ENCODE results near the gene LPCAT1.

LPCAT1 gene

GRCh38 chr5:1549475-1550030, 25.8 kb upstream of the LPCAT1 start:
- no peaks in the 10 kb centered on the region for H4K20me1 ChIP-seq (ENCODE audit: insufficient read depth, low read length, poor library complexity, severe bottlenecking)
- H2AFZ ChIP-seq (ENCODE audit: low read length), result no peak overlapping the region
- no peaks in the 10 kb centered on the region for H3K36me3 ChIP-seq (ENCODE audit: insufficient read depth, low read length)
- no peaks in the 10 kb centered on the region for H3K79me2 ChIP-seq (ENCODE audit: insufficient read depth, low read length)
- TF ChIP-seq EZH2phosphoT487 (IDR thresholded peaks at IDR 0.05; ENCODE audit: borderline replicate concordance), result no peak
- TF ChIP-seq, protein P1, sequence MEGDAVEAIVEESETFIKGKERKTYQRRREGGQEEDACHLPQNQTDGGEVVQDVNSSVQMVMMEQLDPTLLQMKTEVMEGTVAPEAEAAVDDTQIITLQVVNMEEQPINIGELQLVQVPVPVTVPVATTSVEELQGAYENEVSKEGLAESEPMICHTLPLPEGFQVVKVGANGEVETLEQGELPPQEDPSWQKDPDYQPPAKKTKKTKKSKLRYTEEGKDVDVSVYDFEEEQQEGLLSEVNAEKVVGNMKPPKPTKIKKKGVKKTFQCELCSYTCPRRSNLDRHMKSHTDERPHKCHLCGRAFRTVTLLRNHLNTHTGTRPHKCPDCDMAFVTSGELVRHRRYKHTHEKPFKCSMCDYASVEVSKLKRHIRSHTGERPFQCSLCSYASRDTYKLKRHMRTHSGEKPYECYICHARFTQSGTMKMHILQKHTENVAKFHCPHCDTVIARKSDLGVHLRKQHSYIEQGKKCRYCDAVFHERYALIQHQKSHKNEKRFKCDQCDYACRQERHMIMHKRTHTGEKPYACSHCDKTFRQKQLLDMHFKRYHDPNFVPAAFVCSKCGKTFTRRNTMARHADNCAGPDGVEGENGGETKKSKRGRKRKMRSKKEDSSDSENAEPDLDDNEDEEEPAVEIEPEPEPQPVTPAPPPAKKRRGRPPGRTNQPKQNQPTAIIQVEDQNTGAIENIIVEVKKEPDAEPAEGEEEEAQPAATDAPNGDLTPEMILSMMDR (conservative IDR thresholded peaks at IDR 0.05; ENCODE audit: low read length), result no peak
- H3K9me2 ChIP-seq (replicated peaks; ENCODE audit: low read depth, low read length), result no peaks in the 10 kb centered on the region
- no peaks in the 10 kb centered on the region for H3K9me3 ChIP-seq (ENCODE audit: insufficient read depth, low read depth, low read length)
- H3K27me3 ChIP-seq (ENCODE audit: insufficient read depth, low read length, poor library complexity, severe bottlenecking), result no peaks in the 10 kb centered on the region
- H3F3A ChIP-seq (ENCODE audit: low read depth), result no peaks in the 10 kb centered on the region
- H3K4me3 ChIP-seq (ENCODE audit: low read length, poor library complexity, severe bottlenecking), result no peak overlapping the region
- no peak overlapping the region for H3K9ac ChIP-seq (ENCODE audit: low read depth, low read length, poor library complexity, severe bottlenecking)
- no peak overlapping the region for H3K4me2 ChIP-seq (ENCODE audit: low read depth, low read length, poor library complexity, severe bottlenecking)
- H3K4me1 ChIP-seq (ENCODE audit: insufficient read depth, low read length, poor library complexity, severe bottlenecking), result peaks cover 8% of the 10 kb centered on the region

DNA sequence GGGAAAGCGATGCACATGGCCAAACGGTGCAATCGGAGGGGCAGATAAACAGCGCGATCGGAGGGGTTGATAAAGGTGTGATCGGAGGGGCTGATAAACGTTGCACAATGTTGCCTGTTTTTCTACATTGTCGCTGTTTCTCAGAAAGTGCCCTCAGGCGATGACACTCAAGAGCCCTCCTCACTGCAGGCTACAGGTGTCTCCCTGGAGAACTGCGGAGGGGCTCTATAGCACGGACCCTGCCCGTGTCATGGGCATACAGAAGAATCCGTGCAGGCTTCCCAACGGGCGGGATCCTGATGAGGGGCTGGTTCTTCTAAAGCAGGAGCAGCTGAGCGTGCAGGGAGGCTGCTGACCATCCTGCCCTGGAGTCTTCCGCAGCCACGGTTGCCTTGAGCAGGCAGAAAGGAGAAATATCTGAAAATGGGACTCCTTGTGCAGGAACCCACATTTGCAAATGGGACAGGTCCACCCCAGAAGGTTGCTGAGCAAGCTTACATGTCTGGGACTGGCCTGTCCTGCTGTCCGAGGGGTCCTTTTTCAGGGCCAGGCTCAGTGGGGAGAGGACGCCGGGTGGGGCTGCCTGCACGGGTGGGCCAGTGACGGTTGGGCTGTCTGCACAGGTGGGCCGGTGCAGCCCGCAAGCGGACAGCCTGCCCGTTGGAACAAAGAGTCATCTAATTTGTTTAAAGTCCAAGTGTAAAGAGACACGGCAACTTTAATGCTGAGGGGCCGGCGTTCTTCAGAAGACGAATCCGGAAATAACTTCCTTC, 25.1 kb upstream of the LPCAT1 start:
- Histone ChIP-seq H3K4me1 (ENCODE audit: insufficient read depth, low read length, poor library complexity, severe bottlenecking) (peaks cover 8% of the 10 kb centered on the region), H3K9ac (ENCODE audit: low read depth, low read length, poor library complexity, severe bottlenecking) (no peak overlapping the region), H4K20me1 (ENCODE audit: insufficient read depth, low read length, poor library complexity, severe bottlenecking) (no peaks in the 10 kb centered on the region), H3K9me2 (replicated peaks; ENCODE audit: low read depth, low read length) (no peaks in the 10 kb centered on the region), H3K79me2 (ENCODE audit: insufficient read depth, low read length) (no peaks in the 10 kb centered on the region), H3K27me3 (ENCODE audit: insufficient read depth, low read length, poor library complexity, severe bottlenecking) (no peaks in the 10 kb centered on the region), H3K9me3 (ENCODE audit: insufficient read depth, low read depth, low read length) (no peaks in the 10 kb centered on the region), H3K4me2 (ENCODE audit: low read depth, low read length, poor library complexity, severe bottlenecking) (no peak overlapping the region), H3K4me3 (ENCODE audit: low read length, poor library complexity, severe bottlenecking) (no peak overlapping the region), H3F3A (ENCODE audit: low read depth) (no peaks in the 10 kb centered on the region), H3K36me3 (ENCODE audit: insufficient read depth, low read length) (no peaks in the 10 kb centered on the region), H2AFZ (ENCODE audit: low read length) (no peak overlapping the region)
- TF ChIP-seq, protein P1 (conservative IDR thresholded peaks at IDR 0.05; ENCODE audit: low read length), result no peak
- TF ChIP-seq EZH2phosphoT487 (IDR thresholded peaks at IDR 0.05; ENCODE audit: borderline replicate concordance), result no peak

GRCh38 chr5:1547655-1548054, 23.9 kb upstream of the LPCAT1 start:
- Histone ChIP-seq H3K27me3 (ENCODE audit: insufficient read depth, low read length, poor library complexity, severe bottlenecking) (no peaks in the 10 kb centered on the region), H3F3A (ENCODE audit: low read depth) (no peaks in the 10 kb centered on the region)

More at GRCh38 chr5:1547655-1548054, 23.9 kb upstream of the LPCAT1 start:
- Histone ChIP-seq H3K4me1 (ENCODE audit: insufficient read depth, low read length, poor library complexity, severe bottlenecking) (peaks cover 8% of the 10 kb centered on the region), H3K9ac (ENCODE audit: low read depth, low read length, poor library complexity, severe bottlenecking) (no peak overlapping the region), H3K36me3 (ENCODE audit: insufficient read depth, low read length) (no peaks in the 10 kb centered on the region), H2AFZ (ENCODE audit: low read length) (no peak overlapping the region), H3K9me3 (ENCODE audit: insufficient read depth, low read depth, low read length) (no peaks in the 10 kb centered on the region), H3K4me2 (ENCODE audit: low read depth, low read length, poor library complexity, severe bottlenecking) (no peak overlapping the region), H3K79me2 (ENCODE audit: insufficient read depth, low read length) (no peaks in the 10 kb centered on the region), H3K9me2 (replicated peaks; ENCODE audit: low read depth, low read length) (no peaks in the 10 kb centered on the region), H3K4me3 (ENCODE audit: low read length, poor library complexity, severe bottlenecking) (no peak overlapping the region), H4K20me1 (ENCODE audit: insufficient read depth, low read length, poor library complexity, severe bottlenecking) (no peaks in the 10 kb centered on the region)
- TF ChIP-seq, protein P1 (conservative IDR thresholded peaks at IDR 0.05; ENCODE audit: low read length), result no peak
- TF ChIP-seq EZH2phosphoT487 (IDR thresholded peaks at IDR 0.05; ENCODE audit: borderline replicate concordance), result no peak

Measured in Loucy (cell line).